Myocyte (in vitro differentiated cells): ENCODE measurements around the gene C20orf96. TPM values are rescaled to one million over a fixed set of nuclear protein-coding genes. Genes with fewer than 3 reads are reported as not detected.
A peak's percentile ranks its signal among the peaks of the same experiment; 100 is the strongest.
"Not testable (repeated sequence)": the region's sequence is repeated elsewhere in the genome, so short reads cannot be mapped to it uniquely, and the experiment has no call there.

Experiments
- DNase-seq: peaks from one replicate; pipeline ENCODE4 v3.0.0-alpha.2; 2012; ENCODE audit warnings: low read depth
- total RNA-seq: library from RNA; depleted of rRNA; stranded (reverse); fragments of >200 nt; gene quantifications from 2 replicates; pipeline ENCODE4 v1.2.3, GENCODE V29; 2014

C20orf96 gene
- total RNA-seq, 1 donor from 2014 or later, result 3.3 TPM

DNA sequence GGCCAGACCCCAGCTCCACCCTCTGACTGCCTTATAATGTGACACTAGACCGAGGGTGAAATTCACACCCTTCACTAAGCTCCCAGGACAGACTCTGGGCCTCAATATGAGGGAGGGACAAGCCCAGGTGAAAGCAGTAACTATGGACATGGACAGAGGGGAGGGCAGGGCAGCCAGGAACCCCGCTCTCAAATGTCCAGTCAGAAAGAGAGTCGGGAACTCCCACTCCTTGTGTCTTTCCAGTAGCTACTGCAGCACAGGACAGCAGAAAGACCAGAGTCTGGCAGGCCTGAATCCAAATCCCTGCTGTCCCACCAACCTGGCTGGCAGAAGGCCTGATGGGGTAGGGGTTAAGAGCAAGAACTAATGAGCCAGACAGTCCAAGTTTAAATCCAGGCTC, 6.4 kb downstream of the C20orf96 start:
- DNase-seq, result no peak

DNA sequence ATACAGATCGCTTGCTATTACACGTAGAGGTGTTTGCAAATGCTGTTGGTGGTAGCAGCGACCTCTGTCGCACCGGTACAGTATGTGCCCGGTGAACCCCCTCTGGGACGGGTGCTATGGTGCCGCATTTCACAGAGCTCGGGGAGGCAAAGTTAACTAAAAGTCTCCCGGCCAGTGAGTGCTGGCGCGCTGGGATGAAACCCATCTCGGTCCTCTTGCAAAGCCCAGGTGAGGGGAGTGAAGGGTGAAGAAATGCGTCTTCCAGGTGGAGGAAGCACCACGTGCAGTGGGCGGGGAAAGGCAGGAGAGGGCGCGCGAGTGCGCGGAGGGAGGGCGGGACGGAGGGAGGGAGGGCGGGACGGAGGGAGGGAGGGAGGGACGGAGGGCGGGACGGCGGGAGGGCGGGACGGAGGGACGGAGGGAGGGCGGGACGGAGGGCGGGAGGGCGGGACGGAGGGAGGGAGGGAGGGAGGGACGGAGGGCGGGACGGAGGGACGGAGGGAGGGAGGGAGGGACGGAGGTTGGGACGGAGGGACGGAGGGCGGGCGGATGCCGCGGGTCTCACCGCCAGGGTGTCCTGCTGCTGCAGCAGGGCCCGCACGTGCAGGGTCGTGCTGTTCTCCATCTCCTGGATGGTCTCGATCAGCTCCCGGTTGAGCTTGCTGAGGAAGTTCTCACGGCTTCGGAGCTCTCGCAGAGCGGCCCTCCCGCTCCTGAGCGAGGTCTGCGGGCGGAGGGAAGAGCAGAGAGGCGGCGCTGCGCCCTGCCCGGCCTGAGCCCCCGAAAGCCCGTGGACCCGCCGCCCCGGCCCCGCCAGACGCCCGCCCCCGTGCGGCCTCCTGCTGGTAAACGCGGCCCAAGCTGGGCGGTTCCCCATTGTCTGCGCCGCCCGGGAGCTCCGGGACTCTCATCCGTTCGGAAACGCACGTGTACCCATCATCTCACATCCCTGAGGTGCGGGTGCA, 11.7 kb downstream of the C20orf96 start:
- no peak for DNase-seq

DNA sequence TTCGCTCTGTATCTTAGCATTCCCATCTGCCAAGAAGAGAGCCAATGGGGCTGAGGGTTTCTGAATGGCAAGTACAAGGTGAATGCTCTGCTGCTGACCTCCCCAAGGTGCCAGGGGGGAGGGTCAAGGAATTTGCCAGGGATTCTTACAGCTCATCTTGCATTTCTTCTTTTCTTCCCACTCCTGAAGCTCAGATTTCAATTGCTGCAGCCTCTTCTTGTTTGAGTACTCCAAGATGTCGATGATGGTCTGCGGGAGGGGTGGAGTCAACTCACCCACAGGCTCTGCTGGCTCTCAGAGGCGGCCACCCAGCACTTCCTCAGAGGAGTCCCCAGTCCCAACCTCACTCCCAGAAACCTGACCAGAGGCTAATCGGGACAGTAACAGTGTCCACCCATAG, 12.4 kb downstream of the C20orf96 start:
- DNase-seq, result no peak

DNA sequence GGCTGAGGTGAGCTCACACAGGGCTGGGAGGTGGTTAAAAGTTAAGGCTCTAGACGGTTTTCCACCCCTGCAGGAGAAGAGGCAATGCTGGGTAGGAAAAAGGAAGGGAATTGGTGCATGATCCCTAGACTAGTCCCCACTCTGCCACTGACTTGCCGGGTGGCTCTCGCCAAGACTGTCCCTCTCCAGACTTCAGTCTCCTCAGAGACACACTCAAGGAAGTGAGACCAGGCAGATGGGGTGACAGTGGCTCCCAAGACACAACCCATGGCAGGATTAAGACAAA, 13.1 kb downstream of the C20orf96 start:
- no peak for DNase-seq

DNA sequence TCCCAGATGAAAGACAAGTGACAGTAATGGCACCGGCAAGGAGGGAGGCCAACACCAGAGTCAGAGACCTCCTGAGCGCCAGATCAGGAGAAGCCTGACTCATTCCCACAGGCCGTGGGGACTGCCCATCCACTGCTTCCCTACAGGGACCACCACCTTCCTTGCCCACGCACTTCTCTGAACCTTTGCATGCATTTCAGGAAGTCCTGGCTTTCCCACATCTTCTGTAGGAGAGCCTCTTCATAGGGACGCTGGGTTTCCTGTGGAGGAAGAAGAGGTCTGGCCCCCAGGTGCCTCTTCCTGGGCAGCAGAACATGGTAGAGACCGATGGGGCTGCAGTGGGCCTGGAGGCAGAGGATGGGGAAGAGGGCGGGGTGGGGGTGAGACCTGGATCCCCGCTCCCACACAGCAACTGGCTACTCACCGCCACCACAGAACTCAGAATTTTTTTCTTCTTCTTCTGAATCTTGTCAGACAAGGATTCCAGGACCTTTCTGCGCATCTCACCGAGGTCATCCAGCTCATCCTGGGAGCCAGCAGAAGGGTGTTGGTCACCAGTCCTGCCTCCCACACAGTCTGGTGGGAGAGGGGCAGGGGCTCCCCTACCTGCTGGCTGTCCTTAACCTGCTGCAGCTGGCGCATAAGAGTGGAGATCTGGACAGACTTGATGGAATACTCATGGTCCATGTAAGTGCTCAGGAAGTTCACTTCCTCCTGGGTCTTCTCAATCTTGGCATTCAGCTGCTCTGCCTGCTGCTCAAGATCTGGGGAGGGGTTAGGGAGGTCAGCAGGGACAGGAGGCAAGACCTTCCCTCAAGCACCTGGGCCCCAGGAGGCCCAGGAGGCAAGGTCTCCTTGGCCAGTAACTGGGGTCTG, 13.7 kb downstream of the C20orf96 start:
- no peak for DNase-seq

DNA sequence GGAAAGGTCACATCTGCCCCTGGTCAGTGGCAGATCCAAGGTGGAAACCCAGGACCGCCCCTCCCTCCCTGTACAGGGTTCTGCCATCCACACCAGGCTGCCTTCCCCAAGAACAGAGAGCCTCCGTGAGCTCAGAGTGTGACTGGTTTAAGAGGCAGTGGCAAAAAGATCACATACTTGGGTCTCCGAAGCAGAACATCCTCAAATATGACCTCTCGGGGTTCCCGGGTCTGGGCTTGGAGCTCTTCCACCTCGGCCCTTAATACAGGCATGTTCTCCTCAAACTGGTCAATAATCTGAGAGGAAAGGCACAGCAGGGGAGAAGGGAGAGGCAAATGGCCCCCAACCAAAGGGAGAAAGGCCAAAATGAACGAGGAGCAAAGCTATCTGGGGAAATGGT, 14.8 kb downstream of the C20orf96 start:
- no peak for DNase-seq

DNA sequence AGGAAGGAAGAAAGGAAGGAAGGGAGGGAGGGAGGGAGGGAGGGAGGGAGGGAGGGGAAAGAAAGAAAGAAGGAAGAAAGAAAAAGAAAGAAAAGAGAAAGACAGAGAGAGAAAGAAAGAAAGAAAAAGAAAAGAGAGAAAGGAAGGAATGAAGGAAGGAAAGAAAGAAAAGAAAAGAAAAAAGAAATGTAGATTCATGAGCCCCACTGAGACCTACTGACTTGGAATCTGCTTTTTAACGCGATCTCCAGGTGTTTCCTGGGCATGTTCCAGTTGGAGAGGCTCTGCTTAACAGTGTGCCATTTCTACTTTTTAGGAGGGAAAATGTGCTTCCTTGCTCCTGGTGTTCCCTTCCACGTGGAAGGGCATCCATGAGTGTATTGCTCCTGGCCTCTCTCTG, 16.7 kb downstream of the C20orf96 start:
- DNase-seq, result no peak

DNA sequence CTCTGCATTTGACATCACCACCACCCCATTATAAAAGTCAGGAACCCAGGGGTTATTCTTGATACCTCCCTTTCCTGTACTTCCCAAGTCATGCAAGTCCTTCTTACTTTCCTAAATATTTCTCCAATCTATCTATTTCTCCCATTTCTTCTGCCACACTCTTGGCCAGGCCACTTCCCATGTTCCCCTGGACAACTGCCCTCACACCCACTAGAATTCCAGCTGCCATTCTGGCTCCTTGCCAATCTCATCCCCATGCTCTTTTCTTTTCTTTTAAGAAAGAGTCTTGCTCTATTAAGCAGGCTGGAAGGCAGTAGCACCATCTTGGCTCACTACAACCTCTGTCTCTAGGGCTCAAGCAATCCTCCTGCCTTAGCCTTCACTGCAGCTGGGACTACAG, 17.8 kb downstream of the C20orf96 start:
- DNase-seq, result peak; percentile 60

DNA sequence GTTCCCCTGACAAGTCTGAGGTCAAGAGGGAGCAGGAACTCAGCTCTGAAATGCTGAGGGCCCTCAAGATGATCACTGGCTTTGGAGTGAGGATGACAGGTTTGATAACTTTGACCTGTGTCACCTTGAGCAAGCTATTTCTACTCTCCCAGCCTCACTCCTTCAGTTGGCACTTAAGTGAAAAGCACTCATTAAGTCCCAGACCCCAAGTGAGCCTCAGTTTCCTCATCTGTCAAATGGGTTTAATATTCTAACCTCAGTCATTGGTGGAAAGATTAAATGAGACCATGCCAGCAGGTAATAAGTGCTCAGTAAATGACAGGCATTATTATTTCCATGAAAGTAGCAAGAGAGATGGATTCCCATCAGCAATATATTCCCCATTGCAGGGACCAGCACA, 19.0 kb downstream of the C20orf96 start:
- no peak for DNase-seq

DNA sequence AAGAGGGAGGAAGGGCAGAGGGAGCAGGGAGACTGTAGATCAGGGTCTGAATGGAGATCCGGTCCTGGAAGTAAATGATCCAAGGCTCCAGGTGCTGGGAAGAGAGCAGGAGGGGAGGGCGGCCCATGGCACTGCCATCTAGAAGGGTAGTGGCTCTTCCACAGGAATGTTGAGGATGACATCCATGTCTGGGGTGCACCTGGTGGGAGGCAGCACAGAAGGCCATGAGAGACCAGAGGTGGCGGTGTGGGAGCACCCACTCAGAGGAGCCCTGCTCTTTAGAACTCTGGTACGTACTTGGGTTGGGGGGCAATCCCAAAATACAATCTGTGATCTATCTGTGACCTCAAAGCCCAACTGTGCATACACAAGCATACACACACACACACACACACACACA, 19.5 kb downstream of the C20orf96 start:
- no peak for DNase-seq

DNA sequence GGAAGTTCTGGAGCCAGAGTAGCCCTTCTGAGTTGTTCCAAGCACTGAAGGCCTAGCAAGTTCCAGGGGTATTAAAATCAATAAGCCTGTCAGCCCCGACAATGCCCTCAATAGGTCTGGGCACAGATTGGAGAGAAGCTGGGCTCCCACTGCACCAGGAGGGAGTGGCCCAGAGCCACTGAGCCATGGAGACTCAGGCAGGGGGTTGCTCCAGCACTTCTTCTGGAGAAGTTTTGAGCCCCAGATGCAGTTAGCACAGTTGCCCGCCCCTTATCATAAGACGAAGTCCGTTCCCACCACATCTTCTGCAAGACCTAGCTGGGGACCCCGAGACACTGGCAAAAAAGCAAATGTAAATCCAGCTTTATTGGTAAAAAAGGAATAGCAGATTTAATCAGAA, 20.0 kb downstream of the C20orf96 start:
- DNase-seq, result no peak

DNA sequence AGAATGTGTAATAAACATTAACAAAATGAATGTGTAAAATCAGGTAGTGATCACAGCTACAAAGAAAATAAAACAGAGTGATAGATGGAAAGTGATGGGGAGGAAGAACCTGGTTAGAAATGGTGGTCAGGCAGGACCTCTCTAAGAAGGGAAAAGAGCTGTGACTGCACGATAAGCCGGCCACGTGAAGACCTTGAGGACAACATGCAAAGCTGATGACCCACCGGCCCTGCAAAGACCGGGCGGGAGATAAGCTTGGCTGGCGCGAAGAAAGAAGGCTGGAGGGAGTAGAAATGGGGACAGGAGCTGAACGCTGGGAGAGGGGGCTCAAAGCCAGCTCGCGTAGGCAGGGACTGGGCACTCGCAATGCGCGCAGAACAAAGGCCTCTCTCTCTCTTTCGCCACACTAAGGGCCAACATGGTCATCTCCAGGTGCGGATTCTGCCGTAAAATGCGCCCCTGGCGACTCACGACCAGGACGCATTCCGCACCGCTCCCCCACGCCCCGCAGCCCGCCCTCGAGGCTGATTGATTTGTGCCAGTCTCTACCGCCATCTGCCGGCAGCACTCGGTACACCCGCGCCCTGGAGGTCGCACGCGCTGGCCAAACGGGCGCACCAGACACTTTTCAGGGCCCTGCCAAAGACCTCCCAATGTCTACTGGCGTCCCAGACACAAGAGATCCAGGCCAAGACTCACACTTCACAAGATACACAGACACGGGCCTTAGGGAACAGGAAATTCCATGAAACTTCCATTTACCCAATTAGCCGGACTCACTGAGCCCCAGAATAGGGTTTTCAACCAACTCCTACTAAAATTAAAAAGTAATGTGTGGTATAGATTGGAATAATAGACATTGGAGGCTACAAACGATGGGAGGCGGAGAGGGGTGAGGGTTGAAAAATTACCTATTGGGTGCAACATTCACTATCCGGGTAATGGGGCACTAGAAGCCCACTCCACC, 23.7 kb downstream of the C20orf96 start:
- DNase-seq, result peak; percentile 77

DNA sequence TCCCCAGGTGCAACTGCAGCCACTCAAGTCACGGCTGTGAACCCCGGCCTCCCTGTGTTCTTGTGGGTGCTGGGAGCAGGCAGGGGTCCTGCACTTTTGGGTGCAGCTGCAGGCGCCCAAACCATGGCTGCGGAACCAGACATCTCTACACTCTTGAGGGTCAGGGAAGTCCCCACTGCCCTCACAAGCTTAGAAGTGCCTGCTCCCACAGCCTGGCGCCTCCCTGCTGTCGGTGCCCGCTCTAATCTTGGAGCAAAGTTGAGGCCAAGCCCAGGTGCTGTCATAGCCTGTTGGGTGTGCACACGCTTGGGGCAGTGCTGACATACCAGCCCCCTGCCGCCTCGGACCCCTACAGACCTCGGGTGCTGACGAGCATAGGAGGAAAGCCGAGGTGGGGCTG, 26.8 kb downstream of the C20orf96 start:
- DNase-seq, result no peak

DNA sequence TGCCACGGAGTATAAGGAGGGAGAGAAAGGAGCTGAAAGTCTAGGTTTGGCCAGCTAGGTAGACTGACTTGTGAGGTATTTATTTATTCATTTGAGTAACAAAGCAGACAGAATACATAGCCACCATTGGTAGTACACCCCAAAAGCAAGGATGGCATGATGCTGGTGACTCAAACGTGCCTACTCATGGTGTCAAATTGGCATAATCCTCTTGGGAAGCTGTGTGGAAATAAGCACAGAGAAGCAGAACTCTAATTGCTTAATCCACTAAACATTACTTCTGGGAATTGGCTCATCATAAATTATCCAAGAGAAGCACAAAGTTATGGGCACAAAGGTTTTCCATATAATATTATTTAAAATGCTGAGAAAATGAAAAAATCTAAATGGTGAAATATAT, 30.6 kb downstream of the C20orf96 start:
- no peak for DNase-seq

DNA sequence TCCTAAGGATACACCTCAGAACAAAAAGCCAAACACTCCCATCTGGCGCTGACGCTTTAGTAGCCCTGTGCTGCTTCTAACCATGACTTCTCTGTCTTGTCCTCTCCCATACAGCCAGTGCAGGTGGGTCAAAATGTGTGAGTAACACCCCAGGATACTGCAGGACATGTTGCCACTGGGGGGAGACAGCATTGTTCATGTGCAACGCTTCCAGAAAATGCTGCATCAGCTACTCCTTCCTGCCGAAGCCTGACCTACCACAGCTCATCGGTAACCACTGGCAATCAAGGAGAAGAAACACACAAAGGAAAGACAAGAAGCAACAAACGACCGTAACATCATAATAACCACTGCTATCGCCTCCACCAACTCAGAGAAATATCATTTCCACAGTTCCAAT, 31.6 kb downstream of the C20orf96 start:
- DNase-seq, result no peak

DNA sequence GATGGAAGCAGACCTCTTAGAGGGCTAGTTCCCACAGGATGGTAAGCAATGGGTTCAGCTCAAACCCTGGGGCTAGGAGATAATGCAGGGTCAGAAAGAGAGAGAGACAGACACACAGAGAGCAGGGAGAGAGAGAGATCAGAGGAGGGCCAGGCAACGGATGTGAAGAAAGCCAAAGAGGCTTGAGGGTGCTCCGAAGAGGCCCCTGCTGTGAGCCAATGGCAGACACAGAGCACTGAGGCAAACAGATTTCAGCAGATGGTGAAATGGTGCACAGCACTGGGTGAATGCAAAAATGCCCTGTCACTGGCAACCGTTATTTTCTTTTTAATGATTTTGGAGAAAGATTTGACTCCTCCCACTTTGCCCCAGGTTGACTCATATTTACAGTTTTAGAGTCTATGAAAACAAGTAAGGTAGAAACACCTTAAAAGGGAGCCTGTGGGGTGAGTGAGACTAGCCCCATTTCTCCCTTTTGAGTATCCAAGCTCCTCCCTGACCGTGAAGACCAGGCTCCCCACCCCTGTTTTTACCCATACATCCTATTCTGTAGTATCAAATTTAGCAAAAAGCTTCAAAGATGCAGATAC, 32.2 kb downstream of the C20orf96 start:
- DNase-seq, result no peak

DNA sequence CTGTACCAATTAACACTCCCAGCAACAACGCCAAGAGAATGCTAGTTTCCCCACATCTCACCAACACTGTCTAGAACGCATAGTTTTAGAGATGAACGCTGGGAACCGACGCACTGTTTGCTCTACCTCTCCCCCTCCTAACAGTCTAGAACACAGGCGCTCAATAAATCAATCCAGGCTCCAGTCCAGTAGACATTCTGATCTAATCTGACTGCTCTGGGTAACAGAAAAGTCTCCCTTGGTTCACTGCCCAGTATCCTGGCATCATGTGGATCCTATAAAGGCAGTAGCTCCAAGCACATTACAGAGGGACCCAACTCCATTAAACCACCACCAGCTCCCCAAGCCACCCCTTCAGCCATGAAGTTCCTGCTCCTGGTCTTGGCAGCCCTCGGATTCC, 33.1 kb downstream of the C20orf96 start, which contains the start of gene DEFB132:
Gene DEFB132 (plus strand): TSS at position 306 of the 400 bp plus-strand sequence. CDS start 55 bp downstream, at position 361.
- DNase-seq, result no peak

DNA sequence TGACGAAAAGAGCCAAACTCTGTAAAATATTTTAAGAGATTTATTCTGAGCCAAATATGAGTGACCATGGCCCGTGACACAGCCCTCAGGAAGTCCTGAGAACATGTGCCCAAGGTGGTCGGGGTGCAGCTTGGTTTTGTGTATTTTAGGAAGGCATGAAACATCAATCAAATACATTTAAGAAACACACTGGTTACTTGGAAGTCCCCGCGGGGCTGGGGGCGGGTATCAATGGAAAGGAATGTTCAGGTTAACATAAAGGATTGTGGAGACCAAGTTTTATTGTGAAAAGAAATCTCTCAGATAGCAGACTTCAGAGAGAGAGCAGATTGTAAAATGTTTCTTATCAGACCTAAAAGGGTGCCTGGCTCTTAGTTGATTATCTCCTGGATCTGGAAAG, 37.1 kb downstream of the C20orf96 start:
- not testable (repeated sequence) for DNase-seq

DNA sequence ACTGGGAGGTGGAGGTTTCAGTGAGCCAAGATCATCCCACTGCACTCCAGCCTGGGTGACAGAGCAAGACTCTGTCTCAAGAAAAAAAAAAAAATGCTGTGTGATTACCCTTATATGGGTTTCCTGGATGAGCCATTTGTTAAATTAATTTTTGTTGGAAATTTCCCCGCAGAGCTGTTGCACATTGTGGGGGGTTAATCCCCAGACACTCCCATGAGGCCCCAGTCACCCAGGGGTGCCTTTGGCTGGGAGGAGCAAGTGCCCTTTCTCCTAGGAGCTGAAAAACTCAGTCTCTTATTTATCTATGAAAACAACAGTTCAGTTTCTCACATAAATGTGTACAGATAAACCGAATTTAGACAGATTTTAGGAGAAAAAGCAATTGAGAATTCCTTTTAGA, 37.7 kb downstream of the C20orf96 start:
- no peak for DNase-seq

DNA sequence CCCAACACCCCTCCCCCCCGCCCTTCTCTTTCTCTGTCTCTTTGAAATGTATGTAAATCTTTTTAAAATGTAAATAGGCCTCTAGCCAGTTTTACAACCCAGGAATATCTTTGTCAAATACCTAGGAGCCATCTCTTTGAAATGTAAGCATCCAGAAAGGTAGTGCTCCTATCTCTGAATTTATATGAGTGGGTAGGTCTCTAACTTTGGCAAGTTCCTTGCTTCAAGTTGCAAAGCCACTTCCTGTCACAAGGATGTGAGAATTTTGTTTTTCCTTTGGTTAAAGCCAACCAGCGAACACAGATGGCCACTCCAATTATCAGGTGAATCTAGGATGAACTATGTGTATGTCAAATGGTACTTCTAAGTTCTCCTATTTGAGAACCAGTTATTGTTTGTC, 39.2 kb downstream of the C20orf96 start:
- no peak for DNase-seq

DNA sequence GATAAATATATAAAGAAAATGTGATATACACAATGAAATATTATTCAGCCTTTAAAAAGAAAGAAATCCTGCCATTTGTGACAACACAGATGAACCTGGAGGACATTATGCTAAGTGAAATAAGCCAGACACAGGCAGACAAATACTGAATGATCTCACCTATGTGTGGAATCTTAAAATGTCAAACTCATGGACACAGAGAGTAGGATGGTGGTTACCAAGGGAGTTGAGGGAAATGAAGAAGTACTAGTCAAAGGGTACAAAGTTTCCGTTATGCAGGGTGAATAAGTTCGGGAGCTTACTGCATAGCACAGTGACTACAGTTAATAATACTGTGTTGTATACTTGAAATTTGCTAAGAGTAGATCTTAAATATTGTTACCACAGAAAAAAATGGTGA, 47.6 kb downstream of the C20orf96 start:
- no peak for DNase-seq
